ENCODE measurements around the gene FBLN2. TPM values are rescaled to one million over a fixed set of nuclear protein-coding genes. Genes with fewer than 3 reads are reported as not detected.

Gene FBLN2
- polyA plus RNA-seq, 1 donor (not counting 4 experiments of a cell fraction or from before 2014, with no cell fraction given) = 0.72 TPM

- TF ChIP-seq CTCF (optimal IDR thresholded peaks at IDR 0.05 in 1 of 3, IDR thresholded peaks at IDR 0.05 in 1 of 3, conservative IDR thresholded peaks at IDR 0.05 in 1 of 3; ENCODE audit: extremely low read depth in 1 of 3, insufficient read depth in 2 of 3, low read length in 3 of 3) = no peak
- no peak for TF ChIP-seq EZH2 (IDR thresholded peaks at IDR 0.05; ENCODE audit: low read length)
These were observed 11.0 kb downstream of the FBLN2 start for GRCh38 chr3:13559764-13560525.

GRCh38 chr3:13561376-13561775, 12.5 kb downstream of the FBLN2 start:
- no peak for DNase-seq (ENCODE audit: low read depth, low spot score)
- Histone ChIP-seq H3K27ac (ENCODE audit: control insufficient read depth, insufficient read depth, low read length) (no peak overlapping the region), H3K9me3 (ENCODE audit: control insufficient read depth, low read depth, low read length) (no peaks in the 10 kb centered on the region), H3K4me3 (ENCODE audit: control insufficient read depth in 2 of 3, extremely low read depth in 1 of 3, insufficient read depth in 2 of 3, low read depth in 1 of 3, low read length in 3 of 3) (no peak overlapping the region), H3K9ac (ENCODE audit: control insufficient read depth, extremely low read depth, insufficient read depth, low read length) (no peak overlapping the region), H3K9me1 (ENCODE audit: control insufficient read depth, extremely low read depth, insufficient read depth, low read length) (no peaks in the 10 kb centered on the region), H3K4me2 (ENCODE audit: control insufficient read depth, extremely low read depth, insufficient read depth, low read depth, low read length) (no peak overlapping the region), H4K20me1 (ENCODE audit: control insufficient read depth, extremely low read depth, insufficient read depth, low read length) (no peaks in the 10 kb centered on the region), H3K79me2 (ENCODE audit: control insufficient read depth, insufficient read depth, low read length) (no peaks in the 10 kb centered on the region), H3K27me3 (ENCODE audit: control insufficient read depth, extremely low read depth, insufficient read depth, low read length) (peaks cover 4% of the 10 kb centered on the region), H3K36me3 (ENCODE audit: control insufficient read depth in 2 of 2, extremely low read depth in 1 of 2, insufficient read depth in 2 of 2, low read length in 2 of 2) (no peaks in the 10 kb centered on the region), H2AFZ (ENCODE audit: control insufficient read depth, low read length) (no peak overlapping the region), H3K4me1 (ENCODE audit: control insufficient read depth, extremely low read depth, insufficient read depth, low read length) (no peaks in the 10 kb centered on the region)
- TF ChIP-seq CTCF (optimal IDR thresholded peaks at IDR 0.05 in 1 of 3, IDR thresholded peaks at IDR 0.05 in 1 of 3, conservative IDR thresholded peaks at IDR 0.05 in 1 of 3; ENCODE audit: extremely low read depth in 1 of 3, insufficient read depth in 2 of 3, low read length in 3 of 3) (no peak), EZH2 (IDR thresholded peaks at IDR 0.05; ENCODE audit: low read length) (no peak)
- dilution Hi-C loops (cut with MboI; ENCODE audit: extremely low pct_ligation_motif_present, low sequenced_read_pairs) = no loop called here
- no peak for FAIRE-seq

More at GRCh38 chr3:13559764-13560525, 11.0 kb downstream of the FBLN2 start:
- Histone ChIP-seq H3K9me1 (ENCODE audit: control insufficient read depth, extremely low read depth, insufficient read depth, low read length) (no peaks in the 10 kb centered on the region), H3K79me2 (ENCODE audit: control insufficient read depth, insufficient read depth, low read length) (no peaks in the 10 kb centered on the region), H3K4me1 (ENCODE audit: control insufficient read depth, extremely low read depth, insufficient read depth, low read length) (no peaks in the 10 kb centered on the region), H3K36me3 (ENCODE audit: control insufficient read depth in 2 of 2, extremely low read depth in 1 of 2, insufficient read depth in 2 of 2, low read length in 2 of 2) (no peaks in the 10 kb centered on the region), H4K20me1 (ENCODE audit: control insufficient read depth, extremely low read depth, insufficient read depth, low read length) (no peaks in the 10 kb centered on the region), H2AFZ (ENCODE audit: control insufficient read depth, low read length) (no peak overlapping the region), H3K4me2 (ENCODE audit: control insufficient read depth, extremely low read depth, insufficient read depth, low read depth, low read length) (no peak overlapping the region), H3K27me3 (ENCODE audit: control insufficient read depth, extremely low read depth, insufficient read depth, low read length) (peaks cover 4% of the 10 kb centered on the region), H3K4me3 (ENCODE audit: control insufficient read depth in 2 of 3, extremely low read depth in 1 of 3, insufficient read depth in 2 of 3, low read depth in 1 of 3, low read length in 3 of 3) (no peak overlapping the region), H3K9ac (ENCODE audit: control insufficient read depth, extremely low read depth, insufficient read depth, low read length) (no peak overlapping the region), H3K9me3 (ENCODE audit: control insufficient read depth, low read depth, low read length) (no peaks in the 10 kb centered on the region), H3K27ac (ENCODE audit: control insufficient read depth, insufficient read depth, low read length) (no peak overlapping the region)
- dilution Hi-C loops (cut with MboI; ENCODE audit: extremely low pct_ligation_motif_present, low sequenced_read_pairs) = no loop called here
- DNase-seq (ENCODE audit: low read depth, low spot score) = no peak
- no peak for FAIRE-seq

Measured in keratinocyte (primary cell).